ENCODE results near the gene SSTR5.

The SSTR5 gene

DNA sequence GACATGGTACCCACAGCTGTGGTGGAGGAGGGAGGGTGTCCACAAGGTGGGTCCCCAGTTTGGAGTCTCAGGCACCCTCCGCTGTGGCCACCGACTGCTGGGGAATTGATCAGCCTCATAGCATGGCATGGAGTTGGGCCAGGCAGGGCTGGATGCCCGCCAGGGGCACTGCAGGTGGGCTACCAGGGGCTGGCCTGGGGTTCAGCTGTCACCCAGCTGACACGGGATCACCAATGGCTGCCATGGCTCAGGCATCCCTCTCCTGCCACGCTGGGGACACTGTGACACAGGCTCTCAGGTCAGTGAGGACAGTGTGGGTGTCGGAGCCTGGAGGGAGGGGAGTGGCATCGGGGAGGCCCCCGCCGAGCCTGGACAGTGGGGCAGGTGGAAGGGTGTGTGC is 19.8 kb upstream of the SSTR5 start:
- Histone ChIP-seq H3F3A (ENCODE audit: insufficient read depth, low read length) (no peaks in the 10 kb centered on the region), H3K27ac (ENCODE audit: low read length) (no peak overlapping the region), H3K9ac (ENCODE audit: low read length) (no peak overlapping the region), H3K9me3 (replicated peaks; ENCODE audit: insufficient read depth, low read length) (no peaks in the 10 kb centered on the region), H3K36me3 (replicated peaks; ENCODE audit: insufficient read depth, low read length) (no peaks in the 10 kb centered on the region), H3K4me3 (ENCODE audit: low read length) (no peak overlapping the region), H3K27me3 (replicated peaks; ENCODE audit: insufficient read depth, low read length) (peaks cover 92% of the 10 kb centered on the region), H2AFZ (ENCODE audit: low read length) (no peak overlapping the region), H4K20me1 (ENCODE audit: insufficient read depth, low read length) (no peaks in the 10 kb centered on the region), H3K4me1 (ENCODE audit: low read length) (no peaks in the 10 kb centered on the region), H3K79me2 (ENCODE audit: low read length) (no peaks in the 10 kb centered on the region), H3K4me2 (ENCODE audit: low read depth, low read length) (no peak overlapping the region), H3K9me2 (replicated peaks; ENCODE audit: insufficient read depth, low read length) (no peaks in the 10 kb centered on the region)
- TF ChIP-seq EZH2 (optimal IDR thresholded peaks at IDR 0.05; ENCODE audit: low read depth, low read length) = no peak
- TF ChIP-seq, protein P1, sequence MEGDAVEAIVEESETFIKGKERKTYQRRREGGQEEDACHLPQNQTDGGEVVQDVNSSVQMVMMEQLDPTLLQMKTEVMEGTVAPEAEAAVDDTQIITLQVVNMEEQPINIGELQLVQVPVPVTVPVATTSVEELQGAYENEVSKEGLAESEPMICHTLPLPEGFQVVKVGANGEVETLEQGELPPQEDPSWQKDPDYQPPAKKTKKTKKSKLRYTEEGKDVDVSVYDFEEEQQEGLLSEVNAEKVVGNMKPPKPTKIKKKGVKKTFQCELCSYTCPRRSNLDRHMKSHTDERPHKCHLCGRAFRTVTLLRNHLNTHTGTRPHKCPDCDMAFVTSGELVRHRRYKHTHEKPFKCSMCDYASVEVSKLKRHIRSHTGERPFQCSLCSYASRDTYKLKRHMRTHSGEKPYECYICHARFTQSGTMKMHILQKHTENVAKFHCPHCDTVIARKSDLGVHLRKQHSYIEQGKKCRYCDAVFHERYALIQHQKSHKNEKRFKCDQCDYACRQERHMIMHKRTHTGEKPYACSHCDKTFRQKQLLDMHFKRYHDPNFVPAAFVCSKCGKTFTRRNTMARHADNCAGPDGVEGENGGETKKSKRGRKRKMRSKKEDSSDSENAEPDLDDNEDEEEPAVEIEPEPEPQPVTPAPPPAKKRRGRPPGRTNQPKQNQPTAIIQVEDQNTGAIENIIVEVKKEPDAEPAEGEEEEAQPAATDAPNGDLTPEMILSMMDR (IDR thresholded peaks at IDR 0.05; ENCODE audit: low read length) = no peak
- no peak for TF ChIP-seq EZH2phosphoT487 (IDR thresholded peaks at IDR 0.05; ENCODE audit: low read length)
- DNase-seq = no peak

DNA sequence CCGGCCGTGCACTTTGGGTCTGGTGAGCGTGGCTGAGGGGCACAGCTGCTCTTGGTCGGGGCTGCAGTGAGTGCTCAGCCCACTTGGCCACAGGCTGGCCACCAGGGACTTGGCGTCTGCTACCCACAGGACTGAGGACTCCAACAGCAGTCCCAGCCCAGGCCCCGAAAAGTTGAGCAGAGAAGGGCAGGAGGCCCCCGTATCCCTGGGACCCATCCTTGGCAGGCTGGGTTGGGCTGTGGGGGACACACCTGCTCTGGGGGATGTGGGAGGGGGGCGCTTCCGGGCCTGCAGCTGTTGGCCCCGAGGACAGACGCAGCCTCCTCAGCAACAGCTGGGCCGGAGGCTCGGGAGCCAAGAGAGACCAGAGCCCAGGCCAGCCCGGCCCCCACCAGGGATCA is 19.4 kb upstream of the SSTR5 start:
- Histone ChIP-seq H3K27me3 (replicated peaks; ENCODE audit: insufficient read depth, low read length) (peaks cover 92% of the 10 kb centered on the region), H3K9me3 (replicated peaks; ENCODE audit: insufficient read depth, low read length) (no peaks in the 10 kb centered on the region), H3K9me2 (replicated peaks; ENCODE audit: insufficient read depth, low read length) (no peaks in the 10 kb centered on the region), H3K79me2 (ENCODE audit: low read length) (no peaks in the 10 kb centered on the region), H3K9ac (ENCODE audit: low read length) (no peak overlapping the region), H3K27ac (ENCODE audit: low read length) (no peak overlapping the region), H2AFZ (ENCODE audit: low read length) (no peak overlapping the region), H4K20me1 (ENCODE audit: insufficient read depth, low read length) (no peaks in the 10 kb centered on the region), H3K4me1 (ENCODE audit: low read length) (no peaks in the 10 kb centered on the region), H3K4me3 (ENCODE audit: low read length) (no peak overlapping the region), H3K4me2 (ENCODE audit: low read depth, low read length) (no peak overlapping the region), H3F3A (ENCODE audit: insufficient read depth, low read length) (no peaks in the 10 kb centered on the region), H3K36me3 (replicated peaks; ENCODE audit: insufficient read depth, low read length) (no peaks in the 10 kb centered on the region)
- no peak for TF ChIP-seq EZH2 (optimal IDR thresholded peaks at IDR 0.05; ENCODE audit: low read depth, low read length)
- TF ChIP-seq EZH2phosphoT487 (IDR thresholded peaks at IDR 0.05; ENCODE audit: low read length) = no peak
- TF ChIP-seq, protein P1 (IDR thresholded peaks at IDR 0.05; ENCODE audit: low read length) = no peak
- no peak for DNase-seq

DNA sequence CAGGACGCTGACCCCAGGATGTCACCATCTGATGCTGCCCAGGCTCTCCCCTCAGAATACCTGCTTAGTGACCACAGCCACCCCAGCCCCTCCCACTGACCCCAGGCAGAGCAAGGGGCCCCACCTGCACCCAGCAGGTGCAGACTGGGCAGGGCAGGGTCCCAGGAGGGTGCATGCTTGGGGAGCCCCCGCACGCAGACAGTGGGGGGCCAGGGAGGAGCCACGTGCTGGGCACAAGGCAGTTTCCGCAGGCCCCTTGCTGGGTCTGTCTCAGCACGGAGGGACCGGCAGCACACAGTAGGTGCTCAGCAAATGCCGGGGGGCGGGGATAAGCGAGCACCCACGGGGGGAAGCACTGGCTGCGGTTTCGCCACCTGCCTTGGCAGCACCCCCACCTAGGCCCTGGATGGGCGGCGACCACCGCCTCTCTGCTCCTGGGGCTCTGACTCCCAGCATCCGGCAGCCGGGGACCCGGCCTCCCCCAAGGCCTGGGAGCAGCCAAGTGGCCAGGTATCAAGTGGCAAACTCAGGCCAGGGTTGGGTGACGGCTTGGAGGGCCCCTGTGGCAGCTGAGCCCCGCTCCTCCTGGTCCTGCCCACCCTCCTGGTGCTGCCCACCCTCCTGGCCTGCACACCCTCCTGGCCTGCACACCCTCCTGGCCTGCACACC is 18.7 kb upstream of the SSTR5 start:
- no peaks in the 10 kb centered on the region for H3K79me2 ChIP-seq (ENCODE audit: low read length)
- no peaks in the 10 kb centered on the region for H3K9me3 ChIP-seq (replicated peaks; ENCODE audit: insufficient read depth, low read length)
- H3K27me3 ChIP-seq (replicated peaks; ENCODE audit: insufficient read depth, low read length) = peaks cover 90% of the 10 kb centered on the region
- no peaks in the 10 kb centered on the region for H3K4me1 ChIP-seq (ENCODE audit: low read length)
- H3F3A ChIP-seq (ENCODE audit: insufficient read depth, low read length) = no peaks in the 10 kb centered on the region
- no peak overlapping the region for H3K9ac ChIP-seq (ENCODE audit: low read length)
- no peaks in the 10 kb centered on the region for H3K9me2 ChIP-seq (replicated peaks; ENCODE audit: insufficient read depth, low read length)
- H3K36me3 ChIP-seq (replicated peaks; ENCODE audit: insufficient read depth, low read length) = no peaks in the 10 kb centered on the region
- H3K27ac ChIP-seq (ENCODE audit: low read length) = no peak overlapping the region
- no peaks in the 10 kb centered on the region for H4K20me1 ChIP-seq (ENCODE audit: insufficient read depth, low read length)
- H3K4me3 ChIP-seq (ENCODE audit: low read length) = no peak overlapping the region
- H3K4me2 ChIP-seq (ENCODE audit: low read depth, low read length) = no peak overlapping the region
- TF ChIP-seq, protein P1 (IDR thresholded peaks at IDR 0.05; ENCODE audit: low read length) = no peak
- TF ChIP-seq EZH2phosphoT487 (IDR thresholded peaks at IDR 0.05; ENCODE audit: low read length) (no peak), EZH2 (optimal IDR thresholded peaks at IDR 0.05; ENCODE audit: low read depth, low read length) (no peak)
- no peak for DNase-seq
- H2AFZ ChIP-seq (ENCODE audit: low read length) = no peak overlapping the region
